Ishikawa (cell line): ENCODE measurements around the gene PPA1.

Experiments
- CEBPB ChIP-seq: IDR thresholded peaks from 2 replicates; pipeline ENCODE4 v1.6.1; 2012
- CREB1 ChIP-seq: IDR thresholded peaks from 2 replicates; pipeline ENCODE4 v1.6.1; 2012; ENCODE audit warnings: low read depth
- EGR1 ChIP-seq: IDR thresholded peaks from 2 replicates; pipeline ENCODE4 v1.6.1; 2012
- EP300 ChIP-seq: IDR thresholded peaks from 2 replicates; pipeline ENCODE4 v1.6.1; 2012; ENCODE audit warnings: borderline replicate concordance
- FOXM1 ChIP-seq: IDR thresholded peaks from 2 replicates; pipeline ENCODE4 v1.6.1; 2012; ENCODE audit warnings: low read depth, borderline replicate concordance
- MAX ChIP-seq: IDR thresholded peaks from 2 replicates; pipeline ENCODE4 v1.6.1; 2012
- NFIC ChIP-seq: IDR thresholded peaks from 2 replicates; pipeline ENCODE4 v1.6.1; 2012
- RAD21 ChIP-seq: IDR thresholded peaks from 2 replicates; pipeline ENCODE4 v1.6.1; 2012; ENCODE audit warnings: low read depth
- REST ChIP-seq: IDR thresholded peaks from 2 replicates; pipeline ENCODE4 v1.6.1; 2012; ENCODE audit warnings: low read depth, mild to moderate bottlenecking
- TAF1 ChIP-seq: IDR thresholded peaks from 2 replicates; pipeline ENCODE4 v1.6.1; 2012; ENCODE audit warnings: low read depth, mild to moderate bottlenecking
- TCF12 ChIP-seq: IDR thresholded peaks from 2 replicates; pipeline ENCODE4 v1.6.1; 2012; ENCODE audit warnings: low read depth
- TEAD4 ChIP-seq: IDR thresholded peaks from 2 replicates; pipeline ENCODE4 v1.6.1; 2012
- USF1 ChIP-seq: IDR thresholded peaks from 2 replicates; pipeline ENCODE4 v1.6.1; 2012
- YY1 ChIP-seq: IDR thresholded peaks from 2 replicates; pipeline ENCODE4 v1.6.1; 2012; ENCODE audit warnings: low read depth
- ZBTB7A ChIP-seq: IDR thresholded peaks from 2 replicates; pipeline ENCODE4 v1.6.1; 2012; ENCODE audit warnings: low read depth

The PPA1 gene

GRCh38 chr10:70191161-70191971 lies 41.9 kb downstream of the PPA1 start:
- TF ChIP-seq CREB1 (no peak), NFIC (peak; percentile 45), MAX (peak; percentile 19; the same call in 1 of the 2 replicates)

- TF ChIP-seq ZBTB7A (no peak), RAD21 (no peak), REST (no peak), NFIC (no peak), TAF1 (no peak), EGR1 (no peak), TEAD4 (no peak), YY1 (no peak), FOXM1 (no peak), EP300 (no peak), TCF12 (no peak), MAX (no peak), USF1 (no peak), CEBPB (no peak), CREB1 (no peak)
These were observed 42.6 kb downstream of the PPA1 start for GRCh38 chr10:70190581-70190980.

GRCh38 chr10:70190102-70190501 lies 43.1 kb downstream of the PPA1 start:
- no peak for TF ChIP-seq USF1
- no peak for TF ChIP-seq EP300
- no peak for TF ChIP-seq REST
- TF ChIP-seq ZBTB7A: no peak
- no peak for TF ChIP-seq TAF1
- TF ChIP-seq CEBPB: no peak
- TF ChIP-seq MAX: no peak
- TF ChIP-seq NFIC: no peak
- no peak for TF ChIP-seq FOXM1
- TF ChIP-seq EGR1: no peak
- no peak for TF ChIP-seq CREB1
- TF ChIP-seq YY1: no peak

- no peak for TF ChIP-seq EGR1
- TF ChIP-seq NFIC: no peak
These were observed 44.5 kb downstream of the PPA1 start for GRCh38 chr10:70188768-70189167.

- TF ChIP-seq TCF12 (no peak), EP300 (no peak), RAD21 (no peak), USF1 (no peak)
These were observed 46.7 kb downstream of the PPA1 start for GRCh38 chr10:70186571-70186970.

GRCh38 chr10:70186090-70186489 lies 47.1 kb downstream of the PPA1 start:
- TF ChIP-seq EGR1: no peak
- TF ChIP-seq YY1: no peak
- no peak for TF ChIP-seq CEBPB
- TF ChIP-seq CREB1: no peak
- TF ChIP-seq TAF1: no peak
- no peak for TF ChIP-seq RAD21
- TF ChIP-seq ZBTB7A: no peak
- TF ChIP-seq USF1: no peak
- no peak for TF ChIP-seq NFIC
- TF ChIP-seq TCF12: no peak
- no peak for TF ChIP-seq FOXM1
- no peak for TF ChIP-seq TEAD4
